GM18907 (cell line): ENCODE data around the gene MBD3L2.
"Not testable (repeated sequence)": the region's sequence is repeated elsewhere in the genome, so short reads cannot be mapped to it uniquely, and the experiment has no call there.

ENCODE experiments used
- ATAC-seq: cut with Tn5 transposase; IDR thresholded peaks from one replicate; pipeline ENCODE4 v1.9.1; 2021; ENCODE audit warnings: mild to moderate bottlenecking, moderate library complexity; ENCODE audit not compliant: unreplicated experiment

MBD3L2 gene

DNA sequence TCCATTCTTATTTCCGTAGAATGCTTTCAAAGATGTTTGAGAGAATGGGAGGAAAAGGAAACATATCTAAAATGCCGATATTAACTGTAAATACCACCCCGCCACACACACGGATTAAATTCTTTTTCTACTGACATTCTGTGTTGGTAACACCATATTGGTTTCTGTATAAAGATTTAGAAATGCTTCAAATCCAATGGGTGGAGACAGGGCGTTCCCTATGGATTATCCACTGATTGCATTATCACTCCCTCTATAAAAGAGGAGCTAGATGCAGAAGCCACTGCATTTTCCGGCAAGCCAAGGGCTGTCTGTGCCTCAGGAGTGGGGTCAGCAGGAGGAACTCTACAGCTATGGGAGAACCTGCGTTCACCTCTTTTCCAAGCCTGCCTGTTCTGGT, at the start of gene MBD3L2:
TSS of gene MBD3L2 (plus strand) at position 301 of the 400 bp plus-strand sequence. CDS start at position 354, 53 bp downstream.
- ATAC-seq = not testable (repeated sequence)

- no peak for ATAC-seq
Measured at GRCh38 chr19:6999933-7000332, 49.2 kb upstream of the MBD3L2 start.

- no peak for ATAC-seq
Measured at GRCh38 chr19:7000333-7000732, 48.8 kb upstream of the MBD3L2 start.

DNA sequence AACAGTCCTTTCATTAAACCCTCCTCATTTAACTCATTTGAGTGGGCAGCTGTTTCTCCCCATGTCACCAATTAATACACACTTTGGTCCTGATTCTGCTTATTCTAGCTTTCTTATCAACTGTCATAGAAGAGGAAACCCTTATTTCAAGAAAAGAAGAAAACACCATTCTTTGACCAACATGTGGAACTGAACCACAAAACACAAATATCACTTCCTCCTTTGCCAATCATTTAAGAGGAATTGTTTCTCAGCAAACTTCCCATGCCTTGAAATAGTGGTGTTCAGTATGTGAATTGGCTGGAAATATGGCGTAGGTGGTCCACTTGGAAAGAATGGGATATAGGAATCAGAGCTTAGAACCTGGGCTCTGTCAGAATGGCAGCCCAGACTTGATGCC, 48.3 kb upstream of the MBD3L2 start:
- no peak for ATAC-seq

DNA sequence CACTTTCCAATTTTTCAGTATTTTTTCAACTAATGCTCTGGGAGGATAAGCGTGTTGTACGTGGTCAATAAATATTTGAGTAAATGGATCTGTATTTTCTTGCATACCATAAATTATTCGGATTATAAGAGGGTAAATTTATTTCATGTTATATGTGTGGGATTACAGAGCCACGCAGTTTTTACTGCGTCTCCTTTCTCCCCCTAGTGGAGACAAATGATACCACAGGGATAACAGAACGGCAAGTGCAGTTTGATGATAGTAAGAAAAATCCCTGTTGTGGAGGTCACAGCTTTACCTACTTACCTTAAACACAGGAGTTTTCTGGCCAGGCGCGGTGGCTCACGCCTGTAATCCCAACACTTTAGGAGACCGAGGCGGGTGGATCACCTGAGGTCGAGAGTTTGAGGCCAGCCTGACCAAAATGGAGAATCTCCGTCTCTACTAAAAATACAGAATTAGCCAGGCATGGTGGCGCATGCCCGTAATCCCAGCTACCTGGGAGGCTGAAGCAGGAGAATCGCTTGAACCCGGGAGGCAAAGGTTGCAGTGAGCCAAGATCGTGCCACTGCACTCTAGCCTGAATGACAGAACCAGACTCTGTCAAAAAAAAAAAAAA, 44.7 kb upstream of the MBD3L2 start:
- no peak for ATAC-seq

- ATAC-seq = no peak
Measured at GRCh38 chr19:7006135-7006704, 42.9 kb upstream of the MBD3L2 start.

- no peak for ATAC-seq
Measured at GRCh38 chr19:7007859-7008258, 41.3 kb upstream of the MBD3L2 start.

GRCh38 chr19:7010722-7011593, 38.2 kb upstream of the MBD3L2 start:
- ATAC-seq = no peak

DNA sequence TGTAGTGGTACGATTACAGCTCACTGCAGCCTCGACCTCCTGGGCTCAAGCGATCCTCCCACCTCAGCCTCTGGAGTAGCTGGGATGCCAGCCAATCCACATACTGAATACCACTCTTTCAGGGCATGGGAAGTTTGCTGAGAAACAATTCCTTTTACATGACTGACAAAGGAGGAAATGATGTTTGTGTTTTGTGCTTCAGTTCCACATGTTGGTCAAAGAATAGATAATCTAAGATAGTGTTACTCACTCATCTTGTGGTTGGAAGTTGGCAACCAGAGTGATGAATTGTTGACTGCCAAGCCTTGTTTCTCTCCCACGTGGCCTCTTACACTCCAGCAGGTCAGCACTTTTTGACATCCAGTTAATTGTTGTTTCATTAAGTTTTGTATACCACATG, 35.4 kb upstream of the MBD3L2 start:
- ATAC-seq = no peak

DNA sequence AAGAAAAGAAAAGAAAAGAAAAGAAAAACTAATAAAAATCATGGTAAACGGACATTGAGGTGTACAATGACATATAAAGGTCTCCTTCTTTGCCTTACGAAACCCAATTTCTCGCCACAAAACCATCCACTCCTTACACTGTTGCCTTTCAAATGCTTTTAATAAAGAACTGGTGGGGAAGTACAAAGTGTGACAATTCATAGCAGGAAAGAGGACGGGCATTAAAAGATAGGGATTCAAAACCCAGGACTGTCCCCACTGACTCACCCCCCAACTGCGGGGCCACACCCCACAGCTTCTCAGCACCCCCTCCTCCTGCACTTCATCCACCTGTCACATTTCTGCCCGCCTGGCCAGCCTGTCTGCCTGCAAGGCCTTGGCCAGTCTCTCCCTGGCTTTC, 30.3 kb upstream of the MBD3L2 start:
- ATAC-seq = no peak

DNA sequence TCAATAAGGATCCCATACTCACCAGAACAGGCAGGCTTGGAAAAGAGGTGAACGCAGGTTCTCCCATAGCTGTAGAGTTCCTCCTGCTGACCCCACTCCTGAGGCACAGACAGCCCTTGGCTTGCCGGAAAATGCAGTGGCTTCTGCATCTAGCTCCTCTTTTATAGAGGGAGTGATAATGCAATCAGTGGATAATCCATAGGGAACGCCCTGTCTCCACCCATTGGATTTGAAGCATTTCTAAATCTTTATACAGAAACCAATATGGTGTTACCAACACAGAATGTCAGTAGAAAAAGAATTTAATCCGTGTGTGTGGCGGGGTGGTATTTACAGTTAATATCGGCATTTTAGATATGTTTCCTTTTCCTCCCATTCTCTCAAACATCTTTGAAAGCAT, 27.8 kb upstream of the MBD3L2 start, which contains the start of gene MBD3L2B:
TSS of gene MBD3L2B (minus strand) at position 101 of the 400 bp plus-strand sequence. CDS start at position 67, 34 bp downstream.
- not testable (repeated sequence) for ATAC-seq

- not testable (repeated sequence) for ATAC-seq
Measured at GRCh38 chr19:7028790-7029189, 20.3 kb upstream of the MBD3L2 start.

GRCh38 chr19:7030278-7030677, 18.8 kb upstream of the MBD3L2 start, which contains the start of gene MBD3L5:
MBD3L5 (plus strand) TSS chr19:7030578; CDS start chr19:7030612, 34 bp downstream.
- ATAC-seq = not testable (repeated sequence)

DNA sequence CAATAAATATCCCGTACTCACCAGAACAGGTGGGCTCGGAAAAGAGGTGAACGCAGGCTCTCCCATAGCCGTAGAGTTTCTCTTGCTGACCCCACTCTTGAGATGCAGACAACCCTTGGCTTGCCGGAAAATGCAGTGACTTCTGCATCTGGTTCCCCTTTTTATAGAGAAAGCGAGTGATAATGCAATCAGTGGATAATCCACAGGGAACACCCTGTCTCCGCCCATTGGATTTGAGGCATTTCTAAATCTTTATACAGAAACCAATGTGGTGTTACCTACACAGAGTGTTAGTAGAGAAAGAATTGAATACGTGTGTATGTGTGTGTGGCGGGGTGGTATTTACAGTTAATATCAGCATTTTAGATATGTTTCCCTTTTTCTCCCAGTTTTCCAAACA, 9.0 kb upstream of the MBD3L2 start, which contains the start of gene MBD3L4:
TSS of gene MBD3L4 (minus strand) at position 101 of the 400 bp plus-strand sequence. CDS start at position 66, 35 bp downstream.
- not testable (repeated sequence) for ATAC-seq

DNA sequence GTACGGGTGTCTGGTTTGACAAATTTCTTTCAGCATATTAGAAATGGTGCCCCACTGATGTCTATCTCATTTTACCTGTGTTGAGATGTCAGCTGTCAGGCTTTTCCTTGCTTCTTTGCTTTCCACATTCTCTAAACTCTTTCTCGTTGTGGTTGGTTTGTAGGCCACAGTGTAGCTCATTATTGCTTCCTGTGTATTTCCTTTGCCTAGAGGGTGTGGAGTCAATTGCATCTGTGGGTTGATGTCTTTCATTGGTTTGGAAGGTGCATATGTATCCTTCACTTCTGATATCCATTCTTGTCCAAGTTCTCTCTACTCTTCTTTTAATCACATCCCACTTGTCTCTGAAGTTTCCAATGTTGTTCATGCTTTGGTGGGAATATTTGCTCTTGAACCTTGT, 7.6 kb upstream of the MBD3L2 start:
- ATAC-seq = not testable (repeated sequence)

DNA sequence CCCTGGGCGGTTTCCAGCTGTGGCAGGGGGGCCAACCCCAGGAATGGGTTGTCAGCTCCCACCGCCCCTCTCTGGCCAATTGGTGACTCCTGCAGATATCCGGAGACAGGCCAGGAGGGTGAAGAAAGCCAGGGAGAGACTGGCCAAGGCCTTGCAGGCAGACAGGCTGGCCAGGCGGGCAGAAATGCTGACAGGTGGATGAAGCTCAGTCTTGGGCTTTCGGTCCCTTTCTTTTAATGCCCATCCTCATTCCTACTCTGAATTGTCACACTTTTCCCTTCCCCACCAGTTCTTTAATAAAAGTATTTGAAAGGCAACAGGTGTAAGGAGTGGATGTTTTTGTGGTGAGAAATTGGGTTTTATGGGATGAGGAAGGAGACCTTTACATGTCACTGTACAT, 2.3 kb downstream of the MBD3L2 start:
- not testable (repeated sequence) for ATAC-seq

GRCh38 chr19:7052896-7053295, 3.8 kb downstream of the MBD3L2 start:
- ATAC-seq = not testable (repeated sequence)

DNA sequence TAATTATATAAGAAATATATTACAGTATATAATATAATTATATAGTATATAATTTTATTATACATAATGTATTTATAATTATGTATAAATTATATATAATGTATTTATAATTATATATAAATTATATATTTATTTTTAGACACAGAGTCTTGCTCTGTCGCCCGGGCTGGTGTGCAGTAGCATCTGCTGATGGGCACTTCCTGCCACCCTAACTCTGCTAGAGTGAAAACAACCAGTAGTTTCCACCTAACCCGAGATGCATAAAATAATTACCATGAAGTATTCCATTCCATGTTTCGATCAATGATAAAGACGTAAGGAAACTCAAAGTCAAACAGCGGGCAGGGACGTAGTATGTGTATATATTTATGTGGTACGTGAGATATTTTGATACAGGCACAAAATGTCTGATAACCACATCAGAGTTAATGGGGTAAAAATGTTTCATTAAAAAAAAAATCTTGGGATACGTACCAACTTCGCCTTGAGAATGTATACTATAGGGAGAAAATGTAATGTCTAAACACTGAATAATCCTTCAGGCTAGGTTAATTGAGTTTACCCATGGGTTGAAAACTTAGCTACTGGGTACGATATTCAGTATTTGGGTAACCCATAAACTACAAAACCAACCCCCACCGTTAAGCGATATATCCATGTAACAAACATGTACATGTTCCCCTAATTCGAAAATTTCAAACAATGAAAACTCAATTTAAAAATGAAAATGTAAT, 5.7 kb downstream of the MBD3L2 start:
- ATAC-seq = not testable (repeated sequence)

DNA sequence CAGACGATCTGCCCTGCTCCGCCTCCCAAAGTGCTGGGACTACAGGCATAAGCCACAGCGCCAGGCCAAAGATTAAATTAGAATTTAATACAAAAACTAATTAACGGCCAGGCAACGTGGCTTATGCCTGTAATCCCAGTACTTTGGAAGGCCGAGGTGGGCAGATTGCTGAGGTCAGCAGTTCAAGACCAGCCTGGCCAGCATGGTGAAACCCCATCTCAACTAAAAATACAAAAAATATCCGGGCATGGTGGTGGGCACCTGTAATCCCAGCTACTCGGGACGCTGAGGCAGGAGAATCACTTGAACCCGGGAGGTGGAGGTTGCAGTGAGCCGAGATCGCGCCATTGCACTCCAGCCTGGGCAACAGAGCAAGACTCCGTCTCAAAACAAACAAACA, 6.6 kb downstream of the MBD3L2 start:
- ATAC-seq = not testable (repeated sequence)

DNA sequence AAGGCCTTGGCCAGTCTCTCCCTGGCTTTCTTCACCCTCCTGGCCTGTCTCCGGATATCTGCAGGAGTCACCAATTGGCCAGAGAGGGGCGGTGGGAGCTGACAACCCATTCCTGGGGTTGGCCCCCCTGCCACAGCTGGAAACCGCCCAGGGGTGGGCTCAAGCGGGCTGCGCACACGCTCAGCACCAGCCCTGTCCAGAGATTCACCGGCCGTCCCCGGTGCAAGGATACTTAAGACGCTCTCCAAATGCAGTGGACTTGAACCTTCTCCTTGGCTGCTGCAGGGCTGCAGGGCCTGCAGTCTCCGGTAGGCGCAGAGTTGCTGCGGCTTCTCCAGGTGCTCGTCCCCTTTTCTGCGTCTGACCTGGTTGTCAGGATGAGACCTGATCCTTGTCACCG, 7.2 kb downstream of the MBD3L2 start:
- ATAC-seq = not testable (repeated sequence)

GRCh38 chr19:7058576-7058975, 9.5 kb downstream of the MBD3L2 start, which contains the start of gene MBD3L3:
MBD3L3 (minus strand) TSS chr19:7058676; CDS start chr19:7058605, 71 bp downstream.
- ATAC-seq = not testable (repeated sequence)
